ENCODE results near the gene ANKRD13B. TPM values are rescaled to one million over a fixed set of nuclear protein-coding genes. Genes with fewer than 3 reads are reported as not detected.

The ANKRD13B gene
- total and polyA plus RNA-seq, 2 donors (not counting 1 experiment from before 2014, with no cell fraction given): 1.6 to 2.8 TPM

- Histone ChIP-seq H3K27ac (ENCODE audit: low read length in 2 of 2) (no peak overlapping the region), H3K9me3 (ENCODE audit: control extremely low read depth in 1 of 3, control insufficient read depth in 2 of 3, insufficient read depth in 1 of 3, low read length in 2 of 3) (no peaks in the 10 kb centered on the region), H3K4me2 (replicated peaks; ENCODE audit: low read depth, low read length, poor library complexity, severe bottlenecking) (no peak overlapping the region), H3K27me3 (replicated peaks in 1 of 4; ENCODE audit: control extremely low read depth in 1 of 4, control insufficient read depth in 3 of 4, insufficient read depth in 4 of 4, low read length in 3 of 4) (no peaks in the 10 kb centered on the region), H3K79me2 (ENCODE audit: control insufficient read depth, insufficient read depth, low read length) (peaks cover 28% of the 10 kb centered on the region), H4K20me1 (ENCODE audit: control insufficient read depth, insufficient read depth, low read length, poor library complexity, severe bottlenecking) (peaks cover 48% of the 10 kb centered on the region), H3K4me3 (ENCODE audit: control extremely low read depth in 1 of 5, extremely low read depth in 1 of 5, insufficient read depth in 1 of 5, low read depth in 2 of 5, low read length in 4 of 5) (no peak overlapping the region), H3K36me3 (replicated peaks in 1 of 2; ENCODE audit: control extremely low read depth in 1 of 2, control insufficient read depth in 1 of 2, extremely low read depth in 1 of 2, insufficient read depth in 2 of 2, low read length in 1 of 2) (peaks cover 0 to 75% of the 10 kb centered on the region in 2 experiments), H2AFZ (ENCODE audit: insufficient read depth, low read depth, low read length, poor library complexity, severe bottlenecking) (no peak overlapping the region), H3K4me1 (ENCODE audit: control insufficient read depth in 2 of 2, insufficient read depth in 2 of 2, low read length in 2 of 2) (peaks cover 9 to 24% of the 10 kb centered on the region in 2 donors), H3K9ac (ENCODE audit: low read length) (no peak overlapping the region)
- peaks cover 14% of the 10 kb centered on the region for H3K4me1 Mint-ChIP-seq
- H3K27ac Mint-ChIP-seq: no peak overlapping the region
- H3K4me3 Mint-ChIP-seq: no peak overlapping the region
- POLR2A ChIA-PET: interaction anchor here (4.4 kb wide), 1 partner anchor 14 kb away, joined by 18 read pairs; the partner anchor contains the start of gene ANKRD13B
- 92% methylated on average over 22 of the region's 22 CpGs for WGBS (ENCODE audit: insufficient coverage)
- no peak for TF ChIP-seq EZH2 (IDR thresholded peaks at IDR 0.05; ENCODE audit: borderline replicate concordance, insufficient read depth, low read depth, low read length, poor library complexity, severe bottlenecking)
- no peak for TF ChIP-seq CTCF (IDR thresholded peaks at IDR 0.05)
- H3K27me3 Mint-ChIP-seq: no peaks in the 10 kb centered on the region
- DNase-seq (no peak), ATAC-seq (ENCODE audit: low read depth) (no peak)
- CTCF ChIA-PET: interaction anchor here (1.8 to 24.3 kb wide), 8 partner anchors 10 to 516 kb away, joined by 4 to 336 read pairs (median 8); partner anchors contain the start of genes ABHD15, ANKRD13B and SSH2
- intact Hi-C loops (cut with micrococcal nuclease): no loop called here
- no peaks in the 10 kb centered on the region for H3K9me3 Mint-ChIP-seq (ENCODE audit: insufficient read depth)
Measured at GRCh38 chr17:29577385-29578211, 15.3 kb upstream of the ANKRD13B start.
